HG03066 (cell line): ENCODE data around the gene CAMSAP3.

ENCODE experiments used
- ATAC-seq: cut with Tn5 transposase; IDR thresholded peaks from one replicate; pipeline ENCODE4 v1.9.1; 2021; ENCODE audit warnings: low read depth; ENCODE audit not compliant: unreplicated experiment

CAMSAP3 gene, protein sequence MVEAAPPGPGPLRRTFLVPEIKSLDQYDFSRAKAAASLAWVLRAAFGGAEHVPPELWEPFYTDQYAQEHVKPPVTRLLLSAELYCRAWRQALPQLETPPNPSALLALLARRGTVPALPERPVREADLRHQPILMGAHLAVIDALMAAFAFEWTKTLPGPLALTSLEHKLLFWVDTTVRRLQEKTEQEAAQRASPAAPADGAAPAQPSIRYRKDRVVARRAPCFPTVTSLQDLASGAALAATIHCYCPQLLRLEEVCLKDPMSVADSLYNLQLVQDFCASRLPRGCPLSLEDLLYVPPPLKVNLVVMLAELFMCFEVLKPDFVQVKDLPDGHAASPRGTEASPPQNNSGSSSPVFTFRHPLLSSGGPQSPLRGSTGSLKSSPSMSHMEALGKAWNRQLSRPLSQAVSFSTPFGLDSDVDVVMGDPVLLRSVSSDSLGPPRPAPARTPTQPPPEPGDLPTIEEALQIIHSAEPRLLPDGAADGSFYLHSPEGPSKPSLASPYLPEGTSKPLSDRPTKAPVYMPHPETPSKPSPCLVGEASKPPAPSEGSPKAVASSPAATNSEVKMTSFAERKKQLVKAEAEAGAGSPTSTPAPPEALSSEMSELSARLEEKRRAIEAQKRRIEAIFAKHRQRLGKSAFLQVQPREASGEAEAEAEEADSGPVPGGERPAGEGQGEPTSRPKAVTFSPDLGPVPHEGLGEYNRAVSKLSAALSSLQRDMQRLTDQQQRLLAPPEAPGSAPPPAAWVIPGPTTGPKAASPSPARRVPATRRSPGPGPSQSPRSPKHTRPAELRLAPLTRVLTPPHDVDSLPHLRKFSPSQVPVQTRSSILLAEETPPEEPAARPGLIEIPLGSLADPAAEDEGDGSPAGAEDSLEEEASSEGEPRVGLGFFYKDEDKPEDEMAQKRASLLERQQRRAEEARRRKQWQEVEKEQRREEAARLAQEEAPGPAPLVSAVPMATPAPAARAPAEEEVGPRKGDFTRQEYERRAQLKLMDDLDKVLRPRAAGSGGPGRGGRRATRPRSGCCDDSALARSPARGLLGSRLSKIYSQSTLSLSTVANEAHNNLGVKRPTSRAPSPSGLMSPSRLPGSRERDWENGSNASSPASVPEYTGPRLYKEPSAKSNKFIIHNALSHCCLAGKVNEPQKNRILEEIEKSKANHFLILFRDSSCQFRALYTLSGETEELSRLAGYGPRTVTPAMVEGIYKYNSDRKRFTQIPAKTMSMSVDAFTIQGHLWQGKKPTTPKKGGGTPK

DNA sequence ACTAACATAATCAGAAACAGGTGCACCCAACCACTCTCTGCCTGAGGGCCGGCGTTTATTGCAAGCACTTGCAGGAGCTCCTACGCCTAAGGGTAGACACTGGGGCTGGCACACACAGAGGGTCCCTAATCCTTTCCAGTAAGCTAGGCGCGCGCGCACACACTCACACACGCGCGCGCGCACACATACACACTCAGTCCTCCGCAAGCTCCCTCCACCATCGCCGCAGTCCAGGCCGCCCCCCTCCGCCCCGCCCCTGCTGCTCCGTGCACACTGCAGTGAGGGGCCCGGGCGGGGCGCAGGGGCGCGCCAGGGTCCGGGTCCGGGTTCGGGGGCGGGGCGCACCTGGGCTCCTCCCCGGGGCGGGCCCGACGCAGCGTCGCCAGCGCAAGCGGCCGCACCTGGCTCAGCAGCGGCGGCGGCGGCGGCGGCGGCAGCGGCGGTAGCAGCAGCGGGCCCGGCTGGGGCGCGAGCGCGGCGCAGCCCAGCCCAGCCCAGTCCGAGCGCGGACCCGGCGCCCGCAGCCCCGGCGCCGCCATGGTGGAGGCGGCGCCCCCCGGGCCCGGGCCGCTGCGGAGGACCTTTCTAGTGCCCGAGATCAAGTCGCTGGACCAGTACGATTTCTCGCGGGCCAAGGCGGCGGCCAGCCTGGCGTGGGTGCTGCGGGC, at the start of gene CAMSAP3:
CAMSAP3 (plus strand) TSS at position 398 of the 668 bp plus-strand sequence; CDS start at position 538, 140 bp downstream.
- peak; percentile 48 for ATAC-seq

DNA sequence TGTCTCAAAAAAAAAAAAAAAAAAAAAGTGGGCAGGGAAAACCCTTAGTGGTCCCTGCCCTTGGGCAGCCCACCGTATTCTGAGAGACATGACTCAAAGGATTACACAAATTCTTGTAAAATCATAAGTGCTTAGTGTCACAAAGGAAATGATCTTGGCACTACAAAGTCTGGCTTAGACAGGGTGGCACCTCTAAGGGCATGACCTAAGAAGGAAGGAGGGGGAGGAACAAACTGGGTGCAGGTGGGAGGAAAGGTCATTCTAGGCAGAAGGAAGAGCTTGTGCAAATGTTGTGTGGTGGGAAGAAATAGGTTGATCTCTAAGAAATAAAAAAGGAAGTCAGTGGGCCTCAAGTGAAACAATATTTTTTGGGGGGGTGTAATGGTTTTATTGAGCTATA, 49.8 kb upstream of the CAMSAP3 start:
- ATAC-seq = no peak

DNA sequence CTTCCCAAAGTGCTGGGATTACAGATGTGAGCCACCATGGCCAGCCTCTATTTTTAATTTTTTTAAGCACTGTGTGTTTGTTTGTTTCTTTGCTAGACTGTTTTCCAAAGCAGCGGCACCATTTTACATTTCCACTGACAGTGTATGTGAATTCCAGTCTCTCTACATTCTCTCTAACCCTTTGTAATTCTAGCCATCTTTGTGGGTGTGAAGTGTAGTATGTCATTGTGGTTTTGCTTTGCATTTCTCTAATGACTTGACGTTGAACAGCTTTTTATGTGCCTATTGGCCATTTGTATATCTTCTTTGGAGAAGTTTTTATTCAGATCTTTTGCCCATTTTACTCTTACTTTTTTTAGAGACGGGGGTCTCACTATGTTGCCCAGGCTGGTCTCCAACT, 48.5 kb upstream of the CAMSAP3 start:
- ATAC-seq = no peak

DNA sequence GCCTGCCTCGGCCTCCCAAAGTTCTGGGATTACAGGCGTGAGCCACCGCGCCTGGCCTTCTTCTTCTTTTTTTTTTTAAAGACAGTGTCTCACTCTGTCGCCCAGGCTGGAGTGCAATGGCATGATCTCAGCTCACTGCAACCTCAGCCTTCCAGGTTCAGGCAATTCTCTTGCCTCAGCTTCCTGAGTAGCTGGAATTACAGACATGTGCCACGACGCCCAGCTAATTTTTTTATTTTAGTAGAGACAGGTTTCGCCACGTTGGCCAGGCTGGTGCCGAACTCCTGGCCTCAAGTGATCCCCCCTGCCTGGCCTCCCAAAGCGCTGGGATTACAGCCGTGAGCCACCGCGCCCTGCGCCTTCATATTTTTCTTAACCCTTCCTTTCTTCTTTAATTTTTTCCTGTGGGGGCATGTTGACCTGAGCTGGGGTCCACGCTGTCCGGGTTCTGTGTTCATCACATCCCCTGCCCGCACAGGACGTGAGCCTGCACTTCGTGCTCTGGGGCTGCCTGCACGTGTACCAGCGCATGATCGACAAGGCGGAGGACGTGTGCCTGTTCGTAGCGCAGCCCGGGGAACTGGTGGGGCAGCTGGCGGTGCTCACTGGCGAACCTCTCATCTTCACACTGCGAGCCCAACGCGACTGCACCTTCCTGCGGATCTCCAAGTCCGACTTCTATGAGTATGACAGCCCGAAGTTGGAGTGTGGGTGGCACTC, 46.1 kb upstream of the CAMSAP3 start:
- no peak for ATAC-seq

DNA sequence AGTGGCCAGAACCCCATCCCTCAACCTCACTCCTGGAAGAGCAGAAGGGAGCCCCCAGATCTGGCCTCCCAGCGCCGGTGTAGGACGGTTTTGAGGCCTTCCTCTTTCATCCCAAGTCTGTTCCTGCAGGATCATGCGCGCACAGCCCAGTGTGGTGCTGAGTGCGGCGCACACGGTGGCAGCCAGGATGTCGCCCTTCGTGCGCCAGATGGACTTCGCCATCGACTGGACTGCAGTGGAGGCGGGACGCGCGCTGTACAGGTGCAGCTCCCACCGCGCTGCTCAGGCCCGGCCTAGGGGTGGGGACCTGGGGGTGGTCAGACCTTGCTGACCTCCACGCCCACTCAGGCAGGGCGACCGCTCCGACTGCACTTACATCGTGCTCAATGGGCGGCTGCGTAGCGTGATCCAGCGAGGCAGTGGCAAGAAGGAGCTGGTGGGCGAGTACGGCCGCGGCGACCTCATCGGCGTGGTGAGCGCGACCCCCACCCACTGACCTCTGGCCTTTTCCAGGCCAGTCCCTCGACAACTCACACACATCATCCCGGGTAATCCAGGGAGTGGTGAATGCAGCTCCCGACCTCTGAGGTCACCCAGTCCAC, 45.4 kb upstream of the CAMSAP3 start:
- no peak for ATAC-seq

DNA sequence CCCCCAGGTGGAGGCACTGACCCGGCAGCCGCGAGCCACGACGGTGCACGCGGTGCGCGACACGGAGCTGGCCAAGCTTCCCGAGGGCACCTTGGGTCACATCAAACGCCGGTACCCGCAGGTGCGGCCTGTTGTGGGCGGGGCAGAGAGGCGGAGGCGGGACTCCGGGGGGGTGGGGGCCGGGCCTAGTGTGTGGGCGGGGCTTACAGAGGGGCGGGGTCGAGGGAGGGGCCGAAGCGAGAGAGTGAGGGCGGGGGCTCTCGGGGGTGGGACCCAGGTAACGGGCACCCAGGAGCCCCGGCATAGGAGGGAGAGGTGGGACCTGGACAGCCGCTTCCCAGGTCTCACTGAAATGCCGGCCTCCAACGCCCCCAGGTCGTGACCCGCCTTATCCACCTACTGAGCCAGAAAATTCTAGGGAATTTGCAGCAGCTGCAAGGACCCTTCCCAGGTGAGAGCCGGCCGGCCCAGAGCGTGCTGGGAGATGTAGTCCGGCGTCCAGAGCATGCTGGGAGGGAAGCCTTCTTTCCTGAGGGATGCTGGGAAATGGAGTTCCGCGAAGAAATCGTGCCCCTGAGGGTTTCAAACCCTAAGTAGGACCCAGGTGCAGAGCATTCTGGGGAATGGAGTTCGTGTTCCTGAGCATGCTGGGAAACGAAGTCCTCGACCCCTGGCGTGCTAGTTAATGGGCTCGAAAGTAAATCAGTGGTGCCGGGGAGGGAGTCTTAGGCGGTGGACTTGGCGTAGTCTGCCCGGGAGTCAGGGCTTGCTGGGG, 44.5 kb upstream of the CAMSAP3 start:
- ATAC-seq = no peak

DNA sequence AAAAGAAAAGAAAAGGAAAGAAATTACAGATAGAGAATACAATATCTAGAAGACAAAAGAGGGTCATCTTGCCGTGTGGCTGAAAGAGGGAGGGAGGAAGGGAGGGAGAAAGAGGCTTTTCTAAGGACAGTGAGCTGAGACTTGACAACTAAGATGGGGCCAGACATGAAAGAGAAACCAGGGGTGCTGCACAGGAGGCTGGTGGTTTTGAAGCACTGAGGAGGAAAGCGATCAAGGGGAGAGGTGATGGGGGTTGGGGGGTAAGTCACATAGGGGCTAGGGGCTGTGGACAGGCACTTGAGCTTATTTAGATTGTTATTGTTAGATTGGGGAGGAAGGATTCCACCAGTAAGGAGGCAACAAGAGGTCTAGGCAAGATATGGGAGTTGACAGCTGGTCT, 42.9 kb upstream of the CAMSAP3 start:
- no peak for ATAC-seq

DNA sequence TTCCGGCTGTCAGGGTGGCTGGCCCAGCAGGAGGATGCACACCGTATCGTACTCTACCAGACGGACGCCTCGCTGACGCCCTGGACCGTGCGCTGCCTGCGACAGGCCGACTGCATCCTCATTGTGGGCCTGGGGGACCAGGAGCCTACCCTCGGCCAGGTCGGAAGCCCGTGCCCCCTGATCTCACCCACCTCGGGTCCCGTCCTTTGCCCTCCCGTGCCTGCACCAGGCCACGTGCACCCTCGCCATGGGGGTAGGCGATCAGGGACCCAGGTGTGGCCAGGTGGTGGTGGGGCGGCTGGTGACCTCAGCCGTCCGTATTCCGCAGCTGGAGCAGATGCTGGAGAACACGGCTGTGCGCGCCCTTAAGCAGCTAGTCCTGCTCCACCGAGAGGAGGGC, 41.1 kb upstream of the CAMSAP3 start:
- ATAC-seq = no peak

DNA sequence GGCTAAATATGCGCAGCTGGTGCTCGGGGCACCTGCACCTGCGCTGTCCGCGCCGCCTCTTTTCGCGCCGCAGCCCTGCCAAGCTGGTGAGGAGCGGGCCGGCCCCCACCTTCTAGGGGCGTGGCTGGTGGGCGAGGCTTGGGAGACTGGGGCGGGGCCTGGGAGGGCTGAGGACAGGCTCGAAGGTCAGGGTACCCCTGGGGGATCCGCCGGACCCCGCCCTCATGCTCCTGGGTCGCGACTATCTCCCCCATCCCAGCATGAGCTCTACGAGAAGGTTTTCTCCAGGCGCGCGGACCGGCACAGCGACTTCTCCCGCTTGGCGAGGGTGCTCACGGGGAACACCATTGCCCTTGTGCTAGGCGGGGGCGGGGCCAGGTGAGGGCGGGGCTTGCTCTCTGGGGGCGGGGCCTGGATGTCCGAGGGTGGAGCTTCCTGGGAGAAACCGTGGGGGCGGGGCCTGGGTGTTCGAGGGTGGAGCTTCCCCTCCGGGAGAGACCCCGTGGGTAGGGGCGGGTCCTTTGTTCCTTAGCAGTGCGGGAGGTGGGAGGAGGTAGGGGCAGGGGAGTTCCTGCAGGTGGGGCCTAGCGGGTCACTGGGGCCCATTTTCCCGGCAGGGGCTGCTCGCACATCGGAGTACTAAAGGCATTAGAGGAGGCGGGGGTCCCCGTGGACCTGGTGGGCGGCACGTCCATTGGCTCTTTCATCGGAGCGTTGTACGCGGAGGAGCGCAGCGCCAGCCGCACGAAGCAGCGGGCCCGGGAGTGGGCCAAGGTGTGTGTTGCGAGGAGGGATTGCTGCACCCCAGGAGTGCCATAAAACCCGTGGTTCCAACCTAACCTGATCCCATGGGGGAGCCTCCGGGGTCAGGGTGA, 40.4 kb upstream of the CAMSAP3 start:
- ATAC-seq = no peak

DNA sequence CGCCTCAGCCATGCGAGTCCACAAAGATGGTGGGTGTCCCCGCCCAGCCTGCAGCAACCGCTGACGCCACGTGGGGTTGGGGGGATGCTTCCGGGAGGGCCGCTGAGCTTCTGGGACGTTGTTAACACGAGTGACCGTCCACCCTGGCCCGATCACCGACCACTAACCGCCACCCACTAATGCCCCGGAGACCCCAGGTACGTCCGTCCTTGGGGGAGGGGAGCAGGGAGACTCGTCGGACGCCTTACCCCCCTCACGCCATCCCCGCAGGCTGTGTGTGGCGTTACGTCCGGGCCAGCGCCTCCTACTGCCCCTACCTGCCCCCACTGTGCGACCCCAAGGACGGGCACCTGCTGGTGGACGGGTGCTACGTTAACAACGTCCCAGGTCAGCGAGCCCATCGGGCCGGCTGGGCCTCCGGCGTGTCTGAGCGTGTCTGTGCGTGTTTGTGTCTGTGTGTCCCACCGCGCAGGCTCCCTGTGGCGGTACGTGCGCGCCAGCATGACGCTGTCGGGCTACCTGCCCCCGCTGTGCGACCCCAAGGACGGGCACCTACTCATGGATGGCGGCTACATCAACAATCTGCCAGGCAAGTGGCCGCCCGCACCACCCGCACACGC, 38.9 kb upstream of the CAMSAP3 start:
- ATAC-seq = no peak

DNA sequence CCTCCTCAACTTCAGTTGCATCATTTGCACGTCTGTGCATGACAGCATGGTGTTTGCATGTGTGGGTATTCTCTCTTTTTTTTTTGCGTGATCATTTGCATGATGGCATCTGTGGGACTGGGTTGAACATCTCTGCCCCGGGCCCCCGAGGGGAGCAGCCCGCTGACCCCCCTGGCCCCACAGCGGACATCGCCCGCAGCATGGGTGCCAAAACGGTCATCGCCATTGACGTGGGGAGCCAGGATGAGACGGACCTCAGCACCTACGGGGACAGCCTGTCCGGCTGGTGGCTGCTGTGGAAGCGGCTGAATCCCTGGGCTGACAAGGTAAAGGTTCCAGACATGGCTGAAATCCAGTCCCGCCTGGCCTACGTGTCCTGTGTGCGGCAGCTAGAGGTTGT, 37.0 kb upstream of the CAMSAP3 start:
- no peak for ATAC-seq

DNA sequence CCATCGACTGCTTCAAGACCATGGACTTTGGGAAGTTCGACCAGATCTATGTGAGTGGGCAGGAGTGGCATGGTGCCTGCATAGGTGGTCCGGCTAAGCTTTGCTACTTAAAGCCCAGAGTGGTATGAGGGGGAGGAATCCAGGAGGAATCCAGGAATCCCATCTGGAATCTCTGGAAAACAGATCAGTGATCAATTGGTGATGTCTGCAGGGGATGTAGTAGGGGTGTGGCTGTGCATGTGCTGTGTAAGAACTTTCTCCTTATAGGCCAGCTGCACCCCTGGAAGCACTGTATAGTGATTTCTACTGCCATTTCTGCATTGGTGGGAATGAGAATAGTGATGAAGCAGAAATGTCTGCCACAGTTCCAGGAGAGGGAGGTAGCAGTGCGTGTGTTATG, 36.6 kb upstream of the CAMSAP3 start:
- no peak for ATAC-seq

DNA sequence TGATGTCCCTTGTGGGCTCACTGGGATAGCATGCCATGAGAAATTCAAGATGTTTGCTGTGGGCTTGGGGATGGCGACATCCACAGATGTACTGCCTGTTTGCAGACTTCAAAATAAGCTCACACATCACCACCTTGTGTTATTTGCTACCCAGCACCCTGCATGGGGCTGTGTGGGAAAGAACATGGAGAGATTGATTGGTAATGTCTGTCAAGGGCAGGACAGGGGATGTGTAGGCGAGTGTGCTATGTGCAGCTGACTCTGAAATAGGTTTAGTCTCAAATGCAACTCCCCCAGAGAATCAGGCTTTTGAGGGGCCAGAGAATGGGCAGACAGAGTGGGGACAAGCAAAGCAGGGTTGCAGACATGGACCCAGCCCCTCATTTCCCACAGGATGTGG, 35.4 kb upstream of the CAMSAP3 start:
- ATAC-seq = no peak

DNA sequence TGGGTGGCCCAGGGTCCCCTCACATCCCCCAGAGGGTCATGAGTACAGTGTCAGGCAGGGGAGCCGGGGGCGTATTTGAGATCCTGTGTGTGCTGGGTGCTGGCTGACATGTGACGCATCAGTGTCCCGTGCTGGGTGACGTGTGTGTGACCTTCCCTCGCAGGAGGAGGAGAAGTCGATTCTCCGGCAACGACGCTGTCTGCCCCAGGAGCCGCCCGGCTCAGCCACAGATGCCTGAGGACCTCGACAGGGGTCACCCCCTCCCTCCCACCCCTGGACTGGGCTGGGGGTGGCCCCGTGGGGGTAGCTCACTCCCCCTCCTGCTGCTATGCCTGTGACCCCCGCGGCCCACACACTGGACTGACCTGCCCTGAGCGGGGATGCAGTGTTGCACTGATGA, 34.3 kb upstream of the CAMSAP3 start:
- no peak for ATAC-seq

DNA sequence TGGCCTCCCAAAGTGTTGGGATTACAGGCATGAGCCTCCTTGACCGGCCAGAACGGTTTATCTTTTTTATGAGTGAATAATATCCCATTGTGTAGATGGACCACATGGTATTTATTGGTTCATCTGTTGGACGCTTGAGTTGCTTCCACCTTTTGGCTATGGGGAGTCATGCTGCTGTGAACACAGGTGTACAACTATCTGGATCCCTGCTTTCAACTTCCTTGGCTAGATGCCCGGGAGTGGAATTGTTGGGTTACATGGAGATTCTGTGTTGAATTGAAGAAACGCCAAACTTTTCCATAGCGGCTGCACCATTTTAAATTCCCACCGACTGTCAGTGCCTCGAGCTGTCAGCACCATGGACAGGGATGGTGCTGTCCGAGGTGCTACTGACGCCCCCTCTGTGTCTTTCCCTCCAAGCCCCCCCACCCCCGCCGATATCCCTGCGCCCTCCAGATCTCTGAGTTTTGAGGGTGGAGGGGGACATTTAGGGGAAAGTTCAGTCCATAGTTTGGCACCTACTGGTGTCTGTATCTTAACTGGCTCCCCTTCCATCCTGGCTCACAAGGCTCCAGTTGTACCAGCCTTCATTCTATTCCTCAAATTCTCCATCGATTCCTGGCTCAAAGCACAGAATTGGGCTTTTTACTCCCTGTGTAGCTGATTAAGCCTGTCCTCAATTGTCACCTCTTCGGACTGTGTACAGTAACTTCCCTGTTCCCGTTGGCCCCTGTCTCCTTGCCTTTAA, 32.8 kb upstream of the CAMSAP3 start:
- ATAC-seq = no peak

DNA sequence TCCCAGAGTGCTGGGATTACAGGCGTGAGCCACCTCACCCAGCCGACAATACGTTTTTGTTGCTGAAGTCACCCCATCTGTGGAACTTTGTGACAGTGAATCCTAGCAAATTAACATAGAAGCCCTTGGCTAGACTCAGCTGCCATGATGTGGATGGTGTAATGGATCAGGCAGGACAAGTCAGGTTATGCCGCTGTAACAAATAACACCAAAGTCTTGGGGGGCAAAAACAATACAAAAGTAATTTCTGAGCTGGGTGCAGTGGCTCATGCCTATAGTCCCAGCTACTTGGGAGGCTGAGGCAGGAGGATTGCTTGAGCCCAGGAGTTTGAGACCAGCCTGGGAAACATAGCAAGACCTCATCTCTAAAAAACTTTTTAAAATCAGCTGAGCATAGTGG, 30.8 kb upstream of the CAMSAP3 start:
- ATAC-seq = no peak

DNA sequence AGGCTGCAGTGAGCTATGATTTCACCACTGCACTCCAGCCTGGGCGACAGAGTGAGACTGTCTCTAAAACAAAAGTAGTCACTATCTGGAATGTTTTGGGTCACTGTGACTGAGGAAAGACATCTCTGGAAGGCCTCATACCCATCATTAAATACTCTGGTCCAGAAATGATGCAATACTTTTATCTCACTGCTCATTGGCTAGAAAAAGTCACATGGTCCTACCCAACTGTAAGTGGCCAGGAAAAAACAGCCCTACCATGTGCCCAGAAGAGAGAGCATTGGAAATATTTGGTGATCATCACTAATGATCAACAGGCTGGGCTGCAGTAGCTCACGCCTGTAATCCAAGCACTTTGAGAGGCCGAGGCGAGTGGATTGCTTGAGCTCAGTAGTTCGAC, 30.3 kb upstream of the CAMSAP3 start:
- ATAC-seq = no peak
